HL-60 (cell line): ENCODE data around the gene ADARB1.

Experiments
- POLR2AphosphoS5 ChIP-seq: IDR thresholded peaks from 2 replicates; pipeline ENCODE4 v1.6.1; 2012; ENCODE audit warnings: low read depth
- TF ChIP-seq, protein P1 (sequence below): IDR thresholded peaks from one replicate; pipeline ENCODE4 v1.5.1; 2011; ENCODE audit warnings: low read length, control low read depth, inconsistent platforms; ENCODE audit not compliant: insufficient read depth

DNA sequence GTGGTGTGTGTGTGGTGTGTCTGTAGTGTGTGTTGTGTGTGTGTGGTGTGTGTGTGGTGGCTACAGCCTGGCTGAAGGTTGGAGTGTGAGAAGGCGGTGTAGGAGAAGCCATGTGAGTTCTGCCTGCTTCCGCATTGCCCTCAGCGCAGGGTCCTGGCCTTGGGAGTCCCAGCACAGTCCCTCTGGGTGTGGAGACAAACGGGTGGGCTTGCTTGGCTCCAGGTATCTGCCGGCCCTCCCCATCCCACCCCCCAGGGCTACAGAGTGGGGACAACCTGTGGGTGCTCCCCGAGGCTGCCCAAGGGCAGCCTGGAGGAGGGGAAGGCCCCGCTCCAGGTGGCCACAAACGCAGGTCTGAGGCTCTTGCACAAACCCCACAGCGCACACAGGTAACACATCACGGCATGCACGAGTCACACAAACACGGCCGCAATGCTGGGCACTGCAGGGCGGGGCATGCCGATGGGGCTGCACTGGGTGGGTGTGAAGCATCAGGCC is 31.7 kb upstream of the ADARB1 start:
- TF ChIP-seq, protein P1, sequence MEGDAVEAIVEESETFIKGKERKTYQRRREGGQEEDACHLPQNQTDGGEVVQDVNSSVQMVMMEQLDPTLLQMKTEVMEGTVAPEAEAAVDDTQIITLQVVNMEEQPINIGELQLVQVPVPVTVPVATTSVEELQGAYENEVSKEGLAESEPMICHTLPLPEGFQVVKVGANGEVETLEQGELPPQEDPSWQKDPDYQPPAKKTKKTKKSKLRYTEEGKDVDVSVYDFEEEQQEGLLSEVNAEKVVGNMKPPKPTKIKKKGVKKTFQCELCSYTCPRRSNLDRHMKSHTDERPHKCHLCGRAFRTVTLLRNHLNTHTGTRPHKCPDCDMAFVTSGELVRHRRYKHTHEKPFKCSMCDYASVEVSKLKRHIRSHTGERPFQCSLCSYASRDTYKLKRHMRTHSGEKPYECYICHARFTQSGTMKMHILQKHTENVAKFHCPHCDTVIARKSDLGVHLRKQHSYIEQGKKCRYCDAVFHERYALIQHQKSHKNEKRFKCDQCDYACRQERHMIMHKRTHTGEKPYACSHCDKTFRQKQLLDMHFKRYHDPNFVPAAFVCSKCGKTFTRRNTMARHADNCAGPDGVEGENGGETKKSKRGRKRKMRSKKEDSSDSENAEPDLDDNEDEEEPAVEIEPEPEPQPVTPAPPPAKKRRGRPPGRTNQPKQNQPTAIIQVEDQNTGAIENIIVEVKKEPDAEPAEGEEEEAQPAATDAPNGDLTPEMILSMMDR, result no peak
- TF ChIP-seq POLR2AphosphoS5, result no peak
